GM19193 (cell line): ENCODE data around the gene PTPRD.

Experiments
- POLR2A ChIP-seq: IDR thresholded peaks from 4 replicates; pipeline ENCODE4 v1.6.1; 2011; ENCODE audit not compliant: insufficient read depth, insufficient read length; ENCODE audit errors: extremely low read depth

Gene PTPRD

DNA sequence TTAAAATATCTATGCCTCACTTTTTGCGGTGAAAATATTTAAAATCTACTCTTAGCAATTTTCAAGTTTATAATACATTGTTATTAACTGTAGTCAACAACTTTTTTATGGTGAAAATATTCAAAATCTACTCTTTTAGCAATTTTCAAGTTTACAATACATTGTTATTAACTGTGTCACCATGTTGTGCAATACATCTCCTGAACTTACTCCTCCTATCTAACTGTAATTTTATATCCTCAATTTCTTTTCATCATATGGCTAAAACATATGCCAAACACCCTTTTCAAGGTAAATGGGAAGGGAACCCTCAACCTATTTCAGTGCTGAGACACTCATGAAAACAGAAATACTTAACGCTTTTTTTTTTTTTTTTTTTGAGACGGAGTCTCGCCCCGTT is 1830.6 kb downstream of the PTPRD start:
- no peak for TF ChIP-seq POLR2A

DNA sequence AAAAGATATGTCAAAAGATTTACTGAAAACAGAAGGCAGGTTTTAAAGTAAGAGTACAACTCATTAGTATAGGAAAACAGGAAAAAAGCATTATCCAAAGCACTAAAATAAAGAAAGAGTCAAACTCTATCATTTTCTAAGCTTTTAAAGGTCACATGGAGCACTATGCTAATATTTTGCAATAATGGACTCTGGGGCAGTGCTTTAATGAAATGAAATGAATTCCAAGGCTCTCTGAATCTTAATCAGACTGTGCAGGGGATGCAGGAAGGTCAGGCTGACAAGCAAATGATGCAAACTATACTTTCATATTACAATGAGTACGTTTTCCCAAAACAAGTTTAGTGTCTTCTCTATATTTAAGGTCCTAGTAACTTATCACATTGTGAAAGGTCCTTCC is 1831.3 kb downstream of the PTPRD start:
- TF ChIP-seq POLR2A: no peak

DNA sequence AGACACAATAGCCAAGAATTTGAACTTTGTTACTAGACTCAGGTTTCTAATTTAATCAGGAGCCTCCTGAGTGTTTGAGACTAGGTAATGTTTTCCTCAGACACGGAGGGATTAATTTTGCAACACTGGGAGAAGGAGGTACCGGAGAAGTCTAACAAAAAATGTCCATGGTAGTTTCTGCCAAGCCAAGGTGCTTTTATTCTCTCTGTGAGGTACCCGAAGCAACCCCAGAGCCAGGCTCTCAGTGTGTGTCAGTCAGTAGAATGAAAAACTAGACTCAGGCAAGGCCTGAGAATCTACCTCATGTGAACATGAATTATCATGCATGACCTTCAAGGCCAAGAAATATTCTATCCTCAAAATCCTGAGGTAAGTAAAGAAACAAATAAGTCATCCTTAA is 1832.4 kb downstream of the PTPRD start:
- no peak for TF ChIP-seq POLR2A

DNA sequence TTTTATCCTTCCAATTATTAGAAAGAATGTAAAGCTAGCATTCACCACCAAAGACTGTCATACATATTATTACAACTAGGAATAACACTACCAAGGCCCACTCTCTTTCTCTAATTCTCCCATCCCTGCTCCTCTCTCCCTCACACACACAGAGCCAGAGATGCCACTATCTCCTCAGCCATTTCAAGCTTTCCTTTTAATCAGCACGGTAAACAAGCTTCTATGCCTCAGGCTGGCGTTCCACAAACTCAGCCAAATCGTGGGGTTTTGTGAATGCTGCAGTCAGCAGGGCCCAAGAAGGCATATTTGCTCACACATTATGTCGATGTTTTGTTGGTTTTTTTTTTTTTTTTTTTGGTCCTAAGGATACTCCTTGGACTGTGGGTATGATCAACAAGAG is 1833.3 kb downstream of the PTPRD start:
- no peak for TF ChIP-seq POLR2A

DNA sequence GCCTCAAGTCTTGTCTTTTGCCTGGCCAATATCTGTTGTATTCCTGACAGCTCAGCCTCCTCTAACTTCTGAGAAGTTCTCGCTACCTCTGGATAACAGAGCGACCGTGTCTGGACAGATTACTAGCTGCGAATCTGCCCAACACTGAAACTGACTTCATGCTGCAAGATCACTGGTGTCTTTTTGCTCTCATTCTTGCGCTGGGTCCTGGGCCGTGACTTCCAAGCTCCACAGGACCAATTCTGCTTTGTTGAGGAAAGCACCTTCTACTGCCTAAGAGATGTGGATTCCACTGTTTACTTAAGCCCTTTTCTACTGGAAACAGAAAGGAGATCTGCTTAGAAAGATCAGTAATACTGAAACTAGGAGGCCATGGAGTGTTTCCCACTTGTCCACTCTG is 1834.4 kb downstream of the PTPRD start:
- no peak for TF ChIP-seq POLR2A

DNA sequence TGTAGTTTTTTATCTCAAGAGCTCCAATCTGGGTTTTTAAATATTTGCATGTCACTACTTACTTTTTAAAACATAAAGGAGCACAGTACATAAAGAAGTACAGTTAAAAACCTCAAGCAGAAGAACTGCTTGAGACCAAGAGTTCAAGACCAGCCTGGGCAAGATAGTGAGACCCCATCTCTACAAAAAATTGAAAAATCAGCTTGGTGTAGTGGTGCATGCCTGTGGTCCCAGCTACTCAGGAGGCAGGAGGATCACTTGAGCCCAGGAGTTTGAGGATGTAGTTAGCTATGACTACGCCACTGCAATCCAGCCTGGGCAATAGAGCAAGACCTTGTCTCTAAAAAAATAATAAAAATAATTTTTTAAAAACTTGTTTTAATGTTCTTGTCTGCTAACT is 1840.5 kb downstream of the PTPRD start:
- no peak for TF ChIP-seq POLR2A

DNA sequence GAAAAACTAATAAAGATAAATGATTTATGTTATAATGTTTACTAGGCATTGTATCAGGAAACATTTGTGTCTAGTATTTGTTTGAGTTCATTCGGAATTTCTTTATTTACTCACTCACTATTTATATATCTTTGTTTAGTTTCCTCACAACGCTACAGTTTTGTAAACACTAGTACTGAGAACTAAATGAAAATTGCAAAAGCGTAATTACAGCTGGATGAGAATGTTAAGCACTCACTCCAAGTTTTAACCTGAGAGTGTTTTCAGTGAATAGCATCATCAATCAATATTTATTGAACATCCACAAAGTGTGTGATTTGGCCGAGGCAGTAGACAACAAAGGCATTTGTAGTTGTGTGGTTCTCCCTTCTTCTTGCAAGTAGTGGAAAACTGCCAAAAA is 1843.6 kb downstream of the PTPRD start:
- TF ChIP-seq POLR2A: no peak

DNA sequence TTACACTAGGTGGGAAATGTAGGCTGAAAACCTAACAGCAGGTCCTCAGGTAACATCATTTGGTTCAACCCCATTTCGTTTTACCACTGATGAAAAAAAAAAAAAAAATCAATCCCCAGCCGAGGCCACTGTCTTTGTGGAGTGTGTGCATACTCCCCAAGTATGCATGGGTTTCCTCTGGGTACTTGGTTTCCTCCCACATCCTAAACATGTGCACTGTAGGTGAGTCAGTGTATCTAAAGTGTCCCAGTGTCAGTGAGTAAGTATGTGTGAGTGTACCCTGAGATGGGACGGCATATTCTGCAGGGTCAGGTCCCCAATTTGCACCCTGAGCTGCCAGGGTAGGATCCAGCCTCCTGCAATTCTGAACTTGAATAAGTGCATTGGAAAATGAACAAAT is 1846.7 kb downstream of the PTPRD start:
- no peak for TF ChIP-seq POLR2A

DNA sequence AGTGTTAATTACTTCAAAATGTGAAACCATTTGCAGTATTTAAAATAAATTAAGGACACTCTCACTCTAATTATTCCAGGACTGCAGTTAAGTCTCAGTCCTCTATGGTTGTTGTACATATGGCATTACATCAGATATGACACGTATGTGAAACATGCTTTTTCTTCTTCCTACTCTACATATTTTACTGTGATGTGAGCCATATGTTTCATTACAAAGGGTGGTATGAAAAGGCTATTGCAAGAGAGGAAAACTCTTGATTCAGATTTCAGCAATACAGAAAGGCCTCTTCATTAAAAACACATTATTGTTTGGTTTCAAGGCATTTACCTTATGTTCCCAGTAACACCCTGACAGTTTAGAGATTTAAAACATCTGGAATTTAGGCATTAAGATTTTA is 1848.8 kb downstream of the PTPRD start:
- no peak for TF ChIP-seq POLR2A

DNA sequence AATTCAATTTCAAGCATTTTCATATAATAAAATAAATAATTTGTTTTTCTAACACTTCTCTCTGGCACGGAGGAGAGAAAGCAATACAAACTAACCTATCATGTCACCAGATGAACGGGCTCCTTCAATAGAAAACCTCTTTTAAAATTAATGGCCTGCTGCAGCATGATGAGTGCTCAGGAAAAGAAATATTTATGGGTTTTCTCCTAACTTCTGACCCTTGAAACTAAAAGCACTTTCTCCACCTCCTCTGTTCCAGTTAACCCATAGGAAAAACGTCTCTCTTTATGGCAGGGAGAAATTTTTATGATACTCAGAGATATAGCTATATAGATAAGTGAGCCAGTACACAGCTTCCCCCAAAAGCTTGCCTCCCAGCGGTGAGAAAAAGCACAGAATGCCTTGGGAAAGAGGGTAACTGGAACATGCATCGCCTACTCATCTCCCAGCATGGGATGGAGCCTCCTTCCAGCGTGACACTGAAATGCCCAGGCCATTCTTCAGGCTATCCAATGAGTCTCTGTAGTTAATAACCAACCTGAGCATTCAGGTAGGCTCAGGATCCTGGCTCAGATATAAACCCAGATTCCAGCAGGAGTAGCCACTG is 1850.2 kb downstream of the PTPRD start:
- no peak for TF ChIP-seq POLR2A

DNA sequence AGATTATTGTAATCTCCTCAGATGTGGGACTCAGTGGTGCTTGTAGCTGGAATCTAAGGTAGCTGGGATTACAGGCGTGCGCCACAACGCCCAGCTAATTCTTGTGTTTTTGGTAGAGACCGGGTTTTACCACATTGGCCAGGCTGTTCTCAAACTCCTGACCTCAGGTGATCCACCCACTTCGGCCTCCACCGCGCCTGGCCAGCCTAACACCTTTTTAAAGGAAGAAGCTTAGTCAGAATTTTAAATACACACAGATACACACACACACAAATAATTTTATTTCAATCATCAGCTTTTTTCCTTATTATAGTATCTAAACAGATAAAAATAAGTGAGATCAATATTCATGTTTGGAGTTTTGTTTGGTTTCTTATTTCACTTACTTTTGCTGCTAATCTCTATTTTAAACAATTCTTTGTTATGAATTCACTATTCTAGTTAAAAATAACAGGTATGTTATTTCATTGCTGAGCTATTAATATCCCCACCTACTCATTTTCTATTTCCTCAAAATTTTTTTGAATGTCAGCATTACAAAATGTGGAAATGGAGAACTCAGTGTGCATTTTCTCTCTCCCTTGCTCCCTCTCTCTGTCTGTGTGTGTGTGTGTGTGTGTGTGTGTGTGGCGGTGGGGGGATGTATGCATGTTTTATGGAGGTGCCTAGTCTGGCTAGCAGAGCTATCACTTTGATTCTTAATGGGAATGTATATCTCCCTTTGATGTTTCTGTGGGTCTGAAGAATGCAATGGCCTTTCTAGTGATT is 1852.6 kb downstream of the PTPRD start:
- TF ChIP-seq POLR2A: no peak

DNA sequence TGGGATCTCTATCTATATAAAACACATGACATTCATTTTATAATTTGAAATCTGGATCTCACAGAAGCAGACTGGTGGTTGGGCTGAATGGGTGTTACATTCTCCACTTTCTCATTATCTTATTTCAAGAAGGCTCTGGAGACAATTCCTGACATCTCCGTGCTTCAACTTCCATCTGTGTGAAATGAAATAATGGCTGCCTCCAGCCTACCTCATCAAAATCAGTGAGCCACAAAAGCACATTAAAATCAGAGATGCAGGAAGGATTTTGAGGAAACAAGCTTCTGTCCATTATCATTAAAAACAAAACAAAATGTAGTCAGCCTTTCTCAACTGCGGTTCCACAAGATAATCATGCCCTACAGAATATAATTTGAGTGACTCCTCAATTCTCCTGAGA is 1854.9 kb downstream of the PTPRD start:
- no peak for TF ChIP-seq POLR2A

DNA sequence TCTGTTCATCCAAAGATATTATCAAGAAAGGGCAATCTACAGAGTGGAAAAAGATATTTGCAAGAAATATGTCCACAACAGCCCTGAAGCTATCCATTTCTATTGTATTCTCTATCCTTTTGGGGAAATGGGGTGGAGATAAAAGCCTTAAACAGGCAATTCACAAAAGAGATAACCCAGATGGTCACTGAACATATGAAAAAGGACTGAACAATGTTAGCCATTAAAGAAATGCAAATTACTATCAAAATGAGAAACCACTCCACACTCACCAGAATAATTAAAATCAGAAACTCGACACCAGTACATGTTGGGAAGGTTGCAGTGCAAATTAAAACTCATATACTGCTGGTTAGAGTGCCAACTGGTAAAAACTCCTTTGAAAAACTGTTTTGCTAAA is 1858.1 kb downstream of the PTPRD start:
- TF ChIP-seq POLR2A: no peak

DNA sequence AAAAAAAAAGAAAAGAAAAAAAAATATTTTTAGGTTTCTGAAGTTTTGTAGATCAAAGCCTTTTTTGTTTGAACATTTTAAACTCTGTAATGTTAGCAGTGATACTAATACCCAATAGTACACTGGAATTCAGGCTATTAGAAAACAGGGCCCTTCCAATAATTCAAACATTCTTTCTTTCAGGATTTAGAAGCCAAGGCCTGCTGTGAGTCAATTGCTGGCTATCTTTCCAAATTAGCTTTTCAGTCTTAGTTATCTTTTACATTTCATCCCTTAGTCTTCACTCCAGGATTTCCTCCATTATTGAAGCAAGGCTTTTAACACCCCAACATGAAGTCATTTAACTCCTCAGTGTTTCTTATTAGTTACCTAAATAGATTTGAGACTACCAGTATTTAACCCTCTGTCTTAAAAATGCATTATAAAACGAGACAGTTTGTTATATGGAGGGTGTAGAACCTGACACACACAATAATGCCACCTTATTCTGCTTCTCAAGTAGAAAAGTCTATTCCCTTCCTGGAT is 1861.3 kb downstream of the PTPRD start:
- no peak for TF ChIP-seq POLR2A

DNA sequence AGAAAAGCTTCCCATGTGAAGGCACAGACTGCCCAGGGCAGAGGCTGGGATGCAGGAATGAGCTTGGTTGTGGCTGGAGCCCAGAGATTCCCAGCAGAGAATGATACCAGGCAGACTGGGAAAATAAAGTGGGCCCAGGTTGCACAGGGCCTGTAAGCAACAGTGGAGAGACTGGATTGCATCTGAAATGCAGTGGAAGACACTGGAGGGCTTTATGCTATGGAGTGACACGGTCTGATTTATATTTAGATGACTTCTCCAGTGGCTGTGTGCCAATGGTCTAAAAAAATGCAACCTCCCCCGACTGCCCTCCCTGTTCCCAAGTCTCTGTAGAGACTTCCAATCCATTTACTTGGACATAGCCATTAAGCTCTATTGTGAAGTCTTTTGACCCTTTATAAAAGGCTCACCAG is 1862.2 kb downstream of the PTPRD start:
- no peak for TF ChIP-seq POLR2A

DNA sequence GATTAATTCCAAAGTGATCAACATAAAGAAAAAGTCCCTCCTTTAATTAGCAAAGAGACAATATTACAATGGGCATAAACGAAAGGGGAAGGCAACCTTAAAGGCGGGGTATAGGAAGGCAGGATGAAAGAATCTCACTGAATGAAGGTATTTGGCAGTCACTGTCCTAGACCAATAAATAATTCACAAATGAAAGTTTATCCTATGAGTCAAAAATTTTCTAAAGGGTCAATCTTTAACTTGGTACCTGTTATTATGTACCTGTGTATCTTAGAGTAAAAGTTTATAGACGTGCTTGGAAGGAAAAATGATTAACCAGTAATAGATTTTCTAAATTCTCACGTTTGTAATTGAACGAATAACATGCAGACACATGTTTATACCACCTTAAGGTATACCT is 1867.5 kb downstream of the PTPRD start:
- TF ChIP-seq POLR2A: no peak
